Hindlimb muscle (tissue), 1 donor: Measurements from ENCODE around the gene ERC1. TPM values are rescaled to one million over a fixed set of nuclear protein-coding genes. Genes with fewer than 3 reads are reported as not detected.
"Not testable (repeated sequence)": the region's sequence is repeated elsewhere in the genome, so short reads cannot be mapped to it uniquely, and the experiment has no call there.

Experiments used
- DNase-seq: peaks from one replicate; pipeline ENCODE4 v3.0.0-alpha.2; 2013
- polyA plus RNA-seq: library from polyadenylated mRNA; unstranded; fragments of 120-200 nt; gene quantifications from one replicate; pipeline ENCODE4 v1.2.1, GENCODE V29; 2013; ENCODE audit not compliant: insufficient read length

ERC1 gene
- polyA plus RNA-seq, 1 donor: 24.1 TPM

DNA sequence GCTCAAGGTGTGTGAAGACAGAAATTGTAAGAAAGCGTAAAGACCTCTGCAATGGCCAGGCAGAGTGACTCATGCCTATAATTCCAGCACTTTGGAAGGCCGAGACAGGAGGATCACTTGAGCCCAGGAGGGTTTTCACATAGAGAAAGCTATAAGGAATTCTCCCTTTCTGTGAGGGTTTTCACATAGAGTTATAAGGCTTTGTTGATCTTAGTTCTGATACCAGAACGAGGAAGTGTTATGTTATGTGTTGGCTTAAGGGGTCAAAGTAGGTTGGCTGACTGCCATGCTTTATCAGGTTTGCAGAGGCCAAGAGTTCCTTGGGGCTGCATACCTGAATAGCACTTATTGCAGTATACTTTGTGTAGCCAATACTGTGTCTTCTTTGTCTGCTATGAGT lies 139.1 kb downstream of the ERC1 start:
- DNase-seq: no peak

DNA sequence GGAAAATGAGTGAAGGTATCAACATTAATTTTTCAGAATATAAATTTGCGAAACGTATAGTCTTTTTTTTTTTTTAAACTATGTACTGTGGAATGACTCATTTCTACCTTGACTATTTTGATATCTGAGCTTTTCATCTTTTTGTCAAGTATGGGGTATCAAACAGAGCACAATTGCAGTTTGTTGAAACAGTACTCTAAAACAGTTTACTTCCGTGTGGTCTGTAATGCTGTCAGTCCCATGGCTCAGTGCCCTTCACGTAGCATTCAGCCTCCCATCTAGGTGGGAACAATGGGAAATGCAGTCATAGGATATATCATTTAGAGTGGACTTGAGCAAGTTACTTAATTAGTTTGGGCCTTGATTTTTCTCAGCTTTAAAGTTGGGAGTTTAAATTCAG lies 139.5 kb downstream of the ERC1 start:
- no peak for DNase-seq

DNA sequence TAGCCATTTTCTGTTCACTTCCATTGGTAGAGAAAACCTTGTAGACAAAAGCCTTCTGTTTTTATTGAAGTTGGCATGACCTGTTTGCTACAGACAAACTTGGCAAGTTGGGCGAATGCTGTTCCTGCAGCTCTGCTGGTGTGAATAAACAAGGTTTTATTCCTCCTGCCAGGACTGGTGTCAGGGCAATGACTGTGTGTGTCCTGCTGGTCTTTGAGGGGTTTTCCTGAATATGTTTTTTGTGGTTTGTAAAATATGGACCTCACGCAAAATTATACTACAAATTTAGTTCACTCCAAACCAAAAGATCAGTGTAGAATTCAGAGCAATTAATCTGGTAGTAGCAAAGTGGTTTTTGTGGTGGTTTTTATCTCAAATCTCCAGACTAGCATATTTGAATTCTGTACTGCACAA lies 140.8 kb downstream of the ERC1 start:
- no peak for DNase-seq

DNA sequence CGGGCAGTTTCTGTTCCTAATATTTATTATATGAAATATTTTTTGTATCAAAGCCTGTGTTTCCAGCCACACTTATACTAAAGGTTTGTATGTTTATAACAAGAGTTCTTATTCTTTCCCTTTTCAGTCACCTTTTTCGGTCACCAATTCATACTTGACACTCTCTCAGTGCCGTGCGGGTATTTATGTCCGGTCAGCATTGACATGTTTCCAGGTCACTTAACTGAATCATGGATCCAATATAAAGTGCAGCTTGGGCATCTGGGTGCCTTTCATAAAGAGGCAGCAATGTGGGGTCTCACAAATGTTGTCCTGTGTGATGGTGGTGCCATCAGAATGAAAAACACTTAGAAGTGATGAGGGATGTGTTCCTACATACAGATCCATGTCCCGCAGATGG lies 141.3 kb downstream of the ERC1 start:
- DNase-seq: no peak

DNA sequence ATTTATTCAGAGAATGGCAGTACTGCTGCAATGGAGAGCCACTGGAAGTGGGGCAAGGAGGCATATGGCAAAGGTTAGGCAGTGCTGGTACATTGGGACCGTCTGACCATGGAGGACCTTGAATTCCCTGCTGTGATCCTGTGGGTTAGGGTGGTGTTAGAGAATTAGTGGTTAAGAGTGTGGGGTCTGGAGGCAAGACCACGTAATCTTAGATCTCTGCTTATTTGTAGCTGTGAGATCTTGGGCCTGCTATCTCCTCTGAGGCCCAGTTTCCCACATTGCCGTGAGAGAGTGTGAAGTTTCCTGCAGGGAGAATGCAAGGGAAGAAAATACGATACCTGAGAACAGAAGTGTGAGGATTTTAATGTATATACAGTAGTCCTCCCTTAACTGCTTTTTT lies 147.7 kb downstream of the ERC1 start:
- no peak for DNase-seq

DNA sequence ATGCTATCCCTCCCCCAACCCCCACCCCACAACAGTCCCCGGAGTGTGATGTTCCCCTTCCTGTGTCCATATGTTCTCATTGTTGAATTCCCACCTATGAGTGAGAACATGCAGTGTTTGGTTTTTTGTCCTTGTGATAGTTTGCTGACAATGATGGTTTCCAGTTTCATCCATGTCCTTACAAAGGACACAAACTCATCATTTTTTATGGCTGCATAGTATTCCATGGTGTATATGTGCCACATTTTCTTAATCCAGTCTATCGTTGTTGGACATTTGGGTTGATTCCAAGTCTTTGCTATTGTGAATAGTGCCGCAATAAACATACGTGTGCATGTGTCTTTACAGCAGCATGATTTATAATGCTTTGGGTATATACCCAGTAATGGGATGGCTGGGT lies 155.7 kb downstream of the ERC1 start:
- not testable (repeated sequence) for DNase-seq

DNA sequence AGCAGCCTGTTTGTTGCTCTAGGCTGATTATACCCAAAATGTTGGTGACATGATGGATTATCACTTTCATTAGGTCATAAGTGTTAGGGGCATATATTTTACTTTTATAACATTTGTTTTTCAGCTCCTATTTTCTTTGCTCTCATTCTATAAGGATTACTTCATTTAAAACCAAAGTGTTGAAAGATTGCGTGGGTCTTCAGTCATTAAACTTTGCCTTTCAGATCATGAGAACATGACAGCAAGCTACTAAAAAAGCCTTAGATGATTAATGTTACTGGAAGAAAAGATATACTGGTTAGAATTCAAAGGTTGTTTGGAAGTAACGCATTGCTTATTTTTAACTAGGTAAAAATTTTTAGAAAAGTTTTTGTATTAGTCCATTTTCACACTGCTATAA lies 156.8 kb downstream of the ERC1 start:
- DNase-seq: no peak

DNA sequence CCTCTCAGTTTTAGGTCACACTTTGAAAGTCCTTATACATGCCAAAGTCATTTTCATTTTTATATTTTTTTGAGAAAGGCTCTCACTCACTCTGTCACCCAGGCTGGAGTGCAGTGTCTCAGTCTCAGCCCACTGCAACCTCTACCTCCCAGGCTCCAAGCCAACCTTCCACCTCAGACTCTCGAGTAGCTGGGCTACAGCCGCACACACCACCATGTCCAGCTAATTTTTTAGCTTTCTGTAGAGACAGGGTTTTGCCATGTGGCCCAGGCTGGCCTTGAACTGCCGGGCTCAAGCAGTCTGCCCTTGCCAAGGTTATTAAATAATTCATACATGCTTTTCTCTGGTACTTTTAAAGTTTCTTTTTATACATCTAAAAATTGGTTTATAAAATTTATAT lies 166.0 kb downstream of the ERC1 start:
- no peak for DNase-seq

DNA sequence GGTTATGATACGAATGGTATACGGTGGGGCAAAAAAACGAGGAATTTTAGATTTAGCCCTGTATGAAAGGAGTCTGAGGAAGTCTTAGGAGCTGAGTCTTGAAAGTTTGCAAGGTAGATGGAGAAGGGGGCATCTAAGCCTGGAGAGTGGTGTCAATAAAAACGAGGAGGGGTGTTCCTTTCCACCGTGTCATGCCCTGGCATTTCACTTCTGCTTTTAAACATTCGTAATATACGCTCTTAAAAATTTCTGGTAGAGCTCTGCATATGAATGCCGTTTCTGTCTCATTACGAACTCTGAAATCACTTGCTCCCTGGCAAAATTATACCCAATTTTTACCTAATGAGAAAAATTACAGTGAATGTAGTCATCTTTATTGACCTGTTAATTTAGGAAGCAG lies 170.2 kb downstream of the ERC1 start:
- DNase-seq: no peak

DNA sequence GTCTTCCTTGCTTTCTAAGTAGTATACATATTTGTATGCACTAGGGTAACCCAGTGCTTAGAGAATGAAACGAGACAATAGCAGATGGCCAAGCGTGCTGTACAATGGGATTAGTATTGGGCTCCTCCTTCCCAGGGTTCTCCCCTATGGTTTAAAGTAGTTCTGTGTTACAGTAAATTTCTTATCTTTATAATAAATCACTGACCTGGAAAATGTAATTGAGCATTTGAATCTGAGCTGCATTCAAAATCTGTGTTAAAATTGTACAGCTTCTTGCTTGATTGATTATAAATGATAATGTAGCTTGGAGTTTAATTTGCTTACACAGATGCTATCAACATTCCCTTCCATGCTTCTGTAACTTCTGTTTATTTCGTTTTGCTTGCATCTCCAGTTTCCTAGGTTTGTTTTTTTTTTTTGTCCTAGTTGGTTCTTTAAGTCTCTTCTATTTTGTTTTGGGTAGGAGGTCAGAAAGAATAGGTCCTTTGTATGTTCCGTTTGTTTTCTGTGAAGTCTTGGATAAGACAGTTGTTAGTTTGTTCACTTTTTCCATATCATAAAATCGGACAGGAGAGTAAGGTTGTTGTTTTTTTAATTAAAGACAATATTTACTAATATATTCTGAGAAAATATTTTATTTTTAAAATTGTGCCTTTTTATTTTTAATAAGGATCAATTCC lies 171.2 kb downstream of the ERC1 start:
- no peak for DNase-seq

DNA sequence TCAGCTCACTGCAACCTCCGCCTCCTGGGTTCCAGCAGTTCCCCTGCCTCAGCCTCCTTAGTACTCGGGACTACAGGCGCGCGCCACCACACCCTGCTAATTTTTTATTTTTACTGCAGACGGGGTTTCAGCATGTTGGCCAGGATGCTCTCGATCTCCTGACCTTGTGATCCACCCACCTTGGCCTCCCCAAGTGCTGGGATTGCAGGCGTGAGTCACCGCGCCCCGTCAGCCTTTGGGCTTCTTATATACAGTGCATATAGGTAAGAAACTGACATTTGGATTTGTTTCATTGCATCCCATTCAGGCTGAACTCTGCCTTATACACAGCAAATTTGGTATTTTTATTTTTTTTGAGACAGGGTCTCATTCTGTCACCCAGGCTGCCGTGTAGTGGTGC lies 176.8 kb downstream of the ERC1 start:
- no peak for DNase-seq

DNA sequence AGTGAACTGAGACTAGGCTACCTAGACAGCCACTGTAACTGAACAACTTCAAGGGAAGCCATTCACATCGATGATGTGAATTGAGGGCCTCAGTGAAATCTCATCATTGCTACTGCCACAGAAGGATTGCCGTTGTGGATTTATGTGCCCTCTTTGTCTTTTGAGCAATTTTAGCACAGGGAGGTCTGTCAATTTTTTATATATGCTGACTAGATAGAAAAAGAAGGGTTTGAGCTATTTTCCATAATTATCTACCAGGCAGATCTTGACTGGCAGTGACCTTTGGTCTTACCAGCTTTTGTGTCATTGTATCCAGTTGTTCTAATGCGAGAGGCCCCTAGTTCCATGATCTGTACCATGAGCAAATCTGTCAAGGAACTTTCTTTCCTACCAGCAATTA lies 179.4 kb downstream of the ERC1 start:
- no peak for DNase-seq

DNA sequence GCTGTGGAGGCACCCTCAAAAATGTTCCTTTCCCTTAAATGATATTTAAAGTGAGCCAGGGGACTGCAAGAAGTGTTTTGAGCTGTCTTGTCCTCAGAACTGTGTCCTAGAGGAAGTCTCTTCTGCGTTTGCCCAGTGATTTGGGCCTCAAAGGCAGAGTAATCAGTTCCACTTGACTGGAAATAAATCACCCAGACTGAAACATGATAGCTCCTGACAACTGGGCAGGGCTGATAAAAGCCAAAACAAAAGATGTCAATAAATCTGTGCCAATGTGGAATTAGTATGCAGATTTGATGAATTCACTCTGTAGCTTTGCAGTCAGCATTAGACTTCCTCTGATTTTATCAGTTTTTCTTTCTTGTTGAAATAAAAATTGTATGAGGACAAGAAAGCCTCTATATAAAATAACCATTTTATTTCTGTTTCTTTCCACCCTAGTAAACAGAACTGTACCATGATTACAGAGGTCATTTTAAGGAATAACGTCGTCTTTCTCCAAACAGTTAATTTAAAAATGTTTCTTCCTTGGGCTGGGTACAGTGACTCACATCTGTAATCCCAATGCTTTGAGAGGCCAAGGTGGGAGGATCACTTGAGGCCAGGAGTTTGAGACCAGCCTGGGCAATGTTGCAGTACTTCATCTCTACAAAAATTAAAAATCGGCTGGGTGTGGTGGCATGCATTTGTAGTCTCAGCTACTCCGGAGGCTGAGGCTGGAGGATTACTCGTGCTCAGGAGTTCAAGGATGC lies 180.8 kb downstream of the ERC1 start:
- DNase-seq: no peak

DNA sequence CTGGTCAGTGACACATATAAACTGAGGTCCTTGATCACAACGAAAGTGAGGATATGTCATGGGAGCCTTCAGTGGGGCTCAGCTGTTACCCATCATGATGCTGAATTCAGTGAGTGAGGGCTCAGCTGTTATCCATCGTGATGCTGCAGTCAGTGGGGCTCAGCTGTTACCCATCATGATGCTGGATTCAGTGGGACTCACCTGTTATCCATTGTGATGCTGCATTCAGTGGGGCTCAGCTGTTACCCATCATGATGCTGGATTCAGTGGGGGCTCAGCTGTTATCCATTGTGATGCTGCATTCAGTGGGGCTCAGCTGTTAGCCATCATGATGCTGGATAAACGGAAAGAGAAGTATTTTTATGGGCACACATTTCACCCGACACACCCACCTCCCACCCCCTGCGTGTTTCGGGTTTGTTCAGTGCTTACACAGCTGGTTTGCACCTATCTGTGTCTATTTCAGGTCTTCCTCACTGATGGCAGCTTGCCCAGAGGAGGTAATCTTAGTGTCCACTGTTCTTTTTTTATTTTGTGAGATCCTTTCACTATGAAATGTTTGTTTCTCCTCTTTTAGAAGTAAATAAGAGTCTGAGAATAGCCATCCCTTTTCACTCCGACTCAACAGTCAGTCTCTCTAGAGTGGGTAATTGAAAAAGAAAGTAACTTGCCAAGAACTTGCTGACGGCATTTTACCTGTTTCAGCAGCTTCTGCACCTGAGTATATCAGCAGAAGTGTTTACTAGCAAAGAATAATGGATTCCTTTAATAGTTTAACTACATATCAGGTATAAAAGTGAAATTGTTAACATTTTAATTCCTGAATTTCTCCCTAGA lies 183.0 kb downstream of the ERC1 start:
- peak; percentile 10 for DNase-seq

DNA sequence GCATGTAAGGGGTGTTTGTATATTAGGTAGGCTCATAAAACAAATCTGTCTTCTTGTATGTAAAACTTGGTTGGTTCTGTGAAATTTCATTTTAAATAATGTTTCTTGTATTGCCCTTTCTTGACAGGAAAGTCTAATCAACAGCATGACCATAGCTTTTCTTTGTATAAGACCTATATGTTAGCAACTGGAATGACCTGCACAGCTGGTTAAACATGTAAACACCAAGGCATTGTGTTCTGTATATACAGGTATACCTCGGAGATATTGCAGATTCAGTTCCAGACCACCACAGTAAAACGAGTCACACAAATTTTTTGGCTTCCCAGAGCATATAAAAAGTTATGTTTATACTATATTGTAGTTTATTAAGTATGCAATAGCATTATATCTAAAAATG lies 183.6 kb downstream of the ERC1 start:
- DNase-seq: no peak

DNA sequence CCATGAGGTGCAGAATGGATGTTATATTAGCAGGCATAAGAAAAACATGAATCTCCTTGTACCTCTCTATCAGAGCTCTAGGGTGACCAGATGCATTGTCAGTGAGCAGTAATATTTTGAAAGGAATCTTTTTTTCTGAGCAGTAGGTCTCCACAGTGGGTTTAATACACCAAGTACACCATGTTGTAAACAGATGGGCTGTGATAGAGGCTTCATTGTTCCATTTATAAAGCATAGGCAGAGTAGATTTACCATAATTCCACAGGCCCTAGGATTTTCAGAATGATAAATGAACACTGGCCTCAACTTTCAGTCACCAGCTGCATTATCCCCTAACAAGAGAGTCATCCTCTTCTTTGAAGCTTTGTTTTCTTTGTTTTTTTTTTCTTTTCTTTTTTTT lies 185.2 kb downstream of the ERC1 start:
- DNase-seq: no peak

DNA sequence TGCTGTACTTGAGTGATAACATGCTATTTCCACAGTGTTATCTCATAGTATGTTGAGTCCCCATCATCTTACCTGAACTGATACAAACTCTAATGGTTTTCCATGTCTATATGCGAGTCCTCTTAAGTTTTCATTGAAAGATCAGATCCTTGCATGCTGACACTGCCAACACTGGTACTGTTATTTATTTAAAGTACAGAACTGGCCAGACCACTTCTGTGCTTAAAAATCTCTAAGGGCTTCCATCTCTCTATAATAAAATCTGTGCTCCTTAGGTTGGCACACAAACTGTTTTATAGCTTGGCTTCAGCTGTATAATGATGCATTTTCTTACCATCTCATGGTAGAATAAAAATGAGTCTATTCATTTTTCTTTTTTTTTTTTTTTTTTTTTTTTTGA lies 188.1 kb downstream of the ERC1 start:
- no peak for DNase-seq

DNA sequence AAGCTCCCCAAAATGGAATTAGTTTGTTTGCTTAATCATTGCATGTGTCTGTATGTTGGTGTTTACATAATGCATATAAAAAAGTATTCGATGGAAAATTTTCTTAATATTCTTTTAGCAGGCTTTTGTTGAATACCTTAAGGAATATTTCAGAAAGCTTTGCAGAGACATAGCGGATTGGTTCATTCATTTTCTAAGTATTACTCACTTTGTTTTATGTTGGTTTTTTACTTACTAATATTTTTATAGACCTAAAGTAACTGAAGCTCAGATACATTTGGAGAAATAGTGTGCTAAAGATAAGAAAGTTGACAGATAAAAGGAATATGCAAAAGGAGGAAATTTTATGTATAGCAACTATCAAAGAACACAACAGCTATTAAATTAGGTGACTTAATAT lies 191.0 kb downstream of the ERC1 start:
- no peak for DNase-seq

DNA sequence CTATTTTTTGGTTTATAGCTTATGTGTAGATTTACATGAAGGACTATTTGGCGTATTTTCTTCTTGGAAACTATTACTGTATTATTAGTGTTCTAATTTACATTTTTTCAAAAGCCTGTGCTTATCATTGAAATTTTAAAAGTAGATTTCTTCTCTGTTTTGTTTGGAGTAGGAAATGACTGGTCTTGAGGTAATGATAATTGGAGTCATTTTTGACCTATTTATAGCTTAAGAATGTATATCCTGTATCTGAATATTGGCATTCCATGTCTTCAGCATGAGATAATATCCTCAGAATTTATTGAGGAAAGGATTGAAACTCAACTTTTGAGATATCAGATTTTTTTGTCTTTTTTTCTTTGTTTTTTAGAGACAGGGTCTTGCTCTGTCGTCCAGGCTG lies 193.4 kb downstream of the ERC1 start:
- DNase-seq: no peak

DNA sequence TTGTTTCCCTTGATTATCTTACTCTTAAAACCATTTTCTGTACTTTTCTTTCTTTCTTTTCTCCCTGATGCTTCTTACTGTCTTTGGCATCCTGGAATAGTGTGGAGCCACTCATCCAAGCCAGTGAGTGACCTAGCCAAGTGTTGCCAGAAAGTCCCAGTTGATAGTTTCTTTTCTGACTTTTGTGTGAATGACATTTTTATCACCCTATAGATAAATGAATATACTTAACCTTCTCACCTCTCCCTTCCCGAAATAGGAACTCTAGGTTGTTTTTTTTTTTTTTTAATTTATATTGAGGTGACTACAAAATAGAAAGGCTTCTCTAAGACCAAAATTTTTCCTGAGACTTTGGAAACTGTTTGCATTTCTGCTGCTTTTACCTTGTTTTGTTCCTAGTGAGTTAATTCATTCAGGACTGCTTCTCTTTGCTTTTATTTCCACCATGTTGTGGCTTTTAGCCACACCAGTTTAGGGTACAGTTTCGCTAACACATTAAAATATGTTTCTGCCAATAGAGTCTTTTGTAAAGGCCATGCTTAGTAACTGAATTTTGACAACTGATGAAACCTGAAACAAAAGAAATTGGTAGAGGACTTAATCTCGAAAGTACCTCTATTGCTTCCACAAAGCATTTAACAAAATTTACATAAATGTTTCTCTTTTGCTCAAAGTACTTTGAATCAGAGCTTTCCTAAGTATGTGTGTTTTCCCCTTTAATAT lies 194.6 kb downstream of the ERC1 start:
- no peak for DNase-seq

DNA sequence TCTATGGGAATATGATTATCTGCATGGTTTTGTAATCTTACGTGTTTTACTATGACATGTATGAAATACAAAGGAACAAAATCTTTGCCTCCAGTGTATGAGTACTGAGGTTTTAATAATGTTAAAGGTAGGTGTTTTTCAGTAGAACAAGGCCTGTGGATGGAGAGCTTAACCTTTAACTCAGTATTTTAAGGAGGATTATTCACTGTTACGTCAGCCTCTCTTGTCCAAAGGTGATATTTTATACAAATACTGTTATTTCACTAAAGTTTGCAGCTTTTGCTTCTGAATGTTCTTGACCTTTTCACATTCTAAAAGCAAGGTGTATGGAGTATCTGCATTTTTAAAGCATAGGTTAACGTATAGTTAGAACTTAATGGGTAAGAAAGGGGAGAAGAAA lies 195.3 kb downstream of the ERC1 start:
- DNase-seq: no peak

DNA sequence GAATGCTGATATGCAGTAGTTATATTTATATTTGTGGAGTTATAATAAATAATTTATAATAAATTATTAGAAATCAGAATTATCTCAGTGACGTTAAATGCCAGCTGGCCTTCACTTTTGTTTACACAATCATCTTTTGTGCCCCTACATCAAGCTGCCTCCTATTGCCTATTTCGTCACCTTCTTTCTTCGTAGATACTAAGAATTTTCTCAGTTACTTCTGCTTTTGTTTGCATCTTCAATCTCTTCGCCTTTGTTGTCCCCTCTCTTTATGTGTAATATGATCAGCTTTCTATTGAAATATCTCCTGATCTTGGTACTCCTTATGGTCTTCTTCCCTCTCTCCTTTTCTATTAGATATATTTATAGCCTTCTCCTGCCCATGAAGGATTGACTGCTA lies 197.0 kb downstream of the ERC1 start:
- no peak for DNase-seq

DNA sequence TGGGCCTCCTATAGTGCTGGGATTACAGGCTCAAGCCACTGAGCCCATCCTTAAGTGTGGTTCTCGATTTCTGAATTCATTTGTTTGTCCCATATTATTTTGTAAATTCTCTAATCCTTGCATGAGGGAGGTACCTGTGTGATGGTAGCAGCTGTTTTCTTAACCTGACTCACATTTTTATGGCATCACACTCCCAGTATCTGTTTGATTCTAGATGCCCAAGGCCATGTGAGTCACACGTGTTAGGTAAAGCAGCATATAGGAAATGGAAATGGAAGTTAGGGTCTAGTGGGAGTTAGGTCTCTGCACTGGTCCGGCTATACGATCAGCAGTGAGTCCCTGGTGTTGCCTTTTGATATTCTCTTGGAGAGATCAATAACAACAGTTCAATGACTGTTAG lies 198.1 kb downstream of the ERC1 start:
- no peak for DNase-seq
